ENCODE data around the gene SKI. TPM values are rescaled to one million over a fixed set of nuclear protein-coding genes. Genes with fewer than 3 reads are reported as not detected.
A peak's percentile ranks its signal among the peaks of the same experiment; 100 is the strongest.

SKI gene
- polyA plus RNA-seq, 3 donors: 0.20 to 6.6 (median 0.25) TPM

- Mint-ChIP-seq H3K27ac (no peak overlapping the region), H3K36me3 (peaks cover 58 to 64% of the 10 kb centered on the region in 2 donors), H3K4me3 (no peak overlapping the region), H3K27me3 (ENCODE audit: low read depth in 3 of 3) (peaks cover 3 to 16% (median 10%) of the 10 kb centered on the region in 3 donors), H3K9me3 (peaks cover 0 to 5% (median 0%) of the 10 kb centered on the region in 7 donors), H3K4me1 (peaks cover 6% of the 10 kb centered on the region)
- intact Hi-C loops (cut with micrococcal nuclease): no loop called here
- Histone ChIP-seq H3K9ac (ENCODE audit: insufficient read depth, low read length, poor library complexity, severe bottlenecking) (no peak overlapping the region), H3K27ac (ENCODE audit: low read depth in 1 of 2, low read length in 2 of 2) (no peak overlapping the region), H3K9me3 (replicated peaks in 1 of 2; ENCODE audit: control insufficient read depth in 1 of 2, insufficient read depth in 1 of 2, low read length in 2 of 2) (no peaks in the 10 kb centered on the region), H4K20me1 (ENCODE audit: insufficient read depth, low read length) (peaks cover 68% of the 10 kb centered on the region), H3K79me2 (ENCODE audit: insufficient read depth, low read length) (no peaks in the 10 kb centered on the region), H2AFZ (ENCODE audit: insufficient read depth, low read depth, low read length, poor library complexity, severe bottlenecking) (no peak overlapping the region), H3K4me3 (replicated peaks in 1 of 3; ENCODE audit: low read depth in 2 of 3, low read length in 3 of 3) (no peak overlapping the region), H3K36me3 (replicated peaks in 1 of 2; ENCODE audit: control insufficient read depth in 1 of 2, insufficient read depth in 2 of 2, low read length in 2 of 2) (peaks cover 46 to 61% of the 10 kb centered on the region in 2 donors), H3K27me3 (ENCODE audit: control insufficient read depth in 2 of 2, insufficient read depth in 2 of 2, low read length in 2 of 2) (peaks cover 0 to 11% of the 10 kb centered on the region in 2 donors), H3K4me1 (ENCODE audit: control insufficient read depth in 1 of 2, insufficient read depth in 2 of 2, low read length in 2 of 2) (peaks cover 6 to 15% of the 10 kb centered on the region in 2 donors), H3K4me2 (replicated peaks; ENCODE audit: extremely low read depth, low read length, poor library complexity, severe bottlenecking) (no peak overlapping the region)
- no peak for TF ChIP-seq CTCF (IDR thresholded peaks at IDR 0.05)
- WGBS (ENCODE audit: insufficient coverage): 94% methylated on average over 11 of the region's 15 CpGs
- DNase-seq: no peak
These were observed 79.9 kb downstream of the SKI start for GRCh38 chr1:2307972-2308371.

- TF ChIP-seq CTCF (IDR thresholded peaks at IDR 0.05): no peak
- H3K9me3 ChIP-seq (replicated peaks in 1 of 2; ENCODE audit: control insufficient read depth in 1 of 2, insufficient read depth in 1 of 2, low read length in 2 of 2): no peaks in the 10 kb centered on the region
- H3K27ac ChIP-seq (ENCODE audit: low read depth in 1 of 2, low read length in 2 of 2): no peak overlapping the region
- Mint-ChIP-seq H3K4me3 (no peak overlapping the region), H3K27me3 (ENCODE audit: low read depth in 3 of 3) (peaks cover 4 to 24% (median 9%) of the 10 kb centered on the region in 3 donors), H3K36me3 (peaks cover 49 to 55% of the 10 kb centered on the region in 2 donors), H3K27ac (peak overlapping the region in 1 of 7 donors; percentile 19), H3K4me1 (peaks cover 6% of the 10 kb centered on the region), H3K9me3 (peaks cover 0 to 3% (median 0%) of the 10 kb centered on the region in 7 donors)
- WGBS (ENCODE audit: insufficient coverage): 92% methylated on average over 15 of the region's 20 CpGs
- H3K9ac ChIP-seq (ENCODE audit: insufficient read depth, low read length, poor library complexity, severe bottlenecking): no peak overlapping the region
- H4K20me1 ChIP-seq (ENCODE audit: insufficient read depth, low read length): peaks cover 60% of the 10 kb centered on the region
- H3K4me2 ChIP-seq (replicated peaks; ENCODE audit: extremely low read depth, low read length, poor library complexity, severe bottlenecking): no peak overlapping the region
- H3K27me3 ChIP-seq (ENCODE audit: control insufficient read depth in 2 of 2, insufficient read depth in 2 of 2, low read length in 2 of 2): peaks cover 0 to 20% of the 10 kb centered on the region in 2 donors
- intact Hi-C loops (cut with micrococcal nuclease): no loop called here
- no peak for DNase-seq
- no peaks in the 10 kb centered on the region for H3K79me2 ChIP-seq (ENCODE audit: insufficient read depth, low read length)
- H3K36me3 ChIP-seq (replicated peaks in 1 of 2; ENCODE audit: control insufficient read depth in 1 of 2, insufficient read depth in 2 of 2, low read length in 2 of 2): peaks cover 43 to 53% of the 10 kb centered on the region in 2 donors
- no peak overlapping the region for H2AFZ ChIP-seq (ENCODE audit: insufficient read depth, low read depth, low read length, poor library complexity, severe bottlenecking)
- no peak overlapping the region for H3K4me3 ChIP-seq (replicated peaks in 1 of 3; ENCODE audit: low read depth in 2 of 3, low read length in 3 of 3)
- H3K4me1 ChIP-seq (ENCODE audit: control insufficient read depth in 1 of 2, insufficient read depth in 2 of 2, low read length in 2 of 2): peaks cover 6 to 16% of the 10 kb centered on the region in 2 donors
These were observed 80.7 kb downstream of the SKI start for GRCh38 chr1:2308844-2309243.

Data from CD14-positive monocyte (primary cell).